NCI-H524 treated with DMSO at 0.1 percent for 48 hours (cell line): ENCODE measurements around the gene USP14.

Experiments
- DNase-seq: peaks from one replicate; lab custom pipeline; 2025; lab: John Stamatoyannopoulos, UW

USP14 gene

GRCh38 chr18:159933-160332, 1.6 kb downstream of the USP14 start:
- DNase-seq: no peak

- no peak for DNase-seq
Measured at GRCh38 chr18:160831-161570, 2.6 kb downstream of the USP14 start.

DNA sequence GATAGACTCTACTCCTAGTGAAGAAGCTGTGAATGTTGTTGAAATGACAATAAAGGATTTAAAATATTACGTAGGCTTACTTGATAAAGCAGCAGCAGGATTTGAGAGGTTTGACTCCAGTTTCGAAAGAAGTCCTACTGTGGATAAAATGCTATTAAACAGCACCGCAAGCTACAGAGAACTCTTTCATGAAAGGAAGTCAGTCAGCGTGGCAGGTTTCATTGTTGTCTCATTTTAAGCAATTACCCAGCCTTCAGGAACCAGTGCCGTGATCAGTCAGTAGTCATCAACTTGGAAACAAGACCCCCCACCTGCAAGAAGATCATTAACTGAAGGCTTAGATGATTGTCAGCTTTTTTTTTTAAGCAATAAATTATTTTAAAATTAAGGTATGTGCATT, 14.0 kb downstream of the USP14 start:
- DNase-seq: no peak

- DNase-seq: no peak
Measured at GRCh38 chr18:179499-179898, 21.1 kb downstream of the USP14 start.

- DNase-seq: no peak
Measured at GRCh38 chr18:181711-182110, 23.4 kb downstream of the USP14 start.

DNA sequence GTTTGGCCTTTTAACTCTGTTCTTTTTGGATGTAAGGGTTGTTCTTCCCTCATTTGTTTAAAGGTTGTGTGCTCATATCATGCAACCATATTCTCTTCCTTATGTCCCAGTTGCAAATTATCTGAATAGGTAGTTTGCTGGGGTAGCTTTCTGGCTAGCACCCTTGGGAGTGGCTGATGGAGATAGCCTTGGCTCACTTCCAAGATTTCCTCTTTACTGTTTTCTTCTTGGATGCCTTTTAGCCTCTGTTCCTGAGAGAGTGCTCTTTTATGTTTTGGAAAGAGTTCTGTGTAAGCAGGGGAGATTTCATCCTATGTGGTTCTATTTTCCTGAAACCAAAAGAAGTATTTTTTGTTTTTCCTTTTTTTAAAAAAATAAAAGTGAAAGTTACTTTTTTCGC, 25.4 kb downstream of the USP14 start:
- no peak for DNase-seq

- no peak for DNase-seq
Measured at GRCh38 chr18:189254-189653, 30.9 kb downstream of the USP14 start.

- DNase-seq: no peak
Measured at GRCh38 chr18:191725-192124, 33.4 kb downstream of the USP14 start.

- DNase-seq: no peak
Measured at GRCh38 chr18:192801-193200, 34.4 kb downstream of the USP14 start.

GRCh38 chr18:195651-196050, 37.3 kb downstream of the USP14 start:
- DNase-seq: no peak

- DNase-seq: no peak
Measured at GRCh38 chr18:199214-199613, 40.9 kb downstream of the USP14 start.

DNA sequence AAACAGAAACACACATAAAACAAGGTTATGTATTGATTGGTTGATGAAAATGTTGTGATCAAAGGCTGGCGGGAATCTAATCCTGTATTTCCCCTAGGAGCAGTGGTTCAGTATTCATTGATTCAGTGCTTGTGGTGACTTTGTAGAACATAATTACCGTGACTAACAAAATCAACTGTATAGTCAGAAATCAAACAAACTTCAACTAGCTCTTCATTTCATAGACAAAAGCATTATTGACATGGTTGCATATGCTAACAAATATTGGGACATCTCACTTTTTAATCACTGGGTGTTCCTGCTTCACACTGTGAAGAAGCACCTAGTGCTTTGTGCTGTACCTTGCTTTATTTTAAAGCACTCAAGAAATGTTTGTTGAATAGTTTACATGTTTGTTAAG, 41.4 kb downstream of the USP14 start:
- DNase-seq: no peak

- DNase-seq: no peak
Measured at GRCh38 chr18:210075-210474, 51.7 kb downstream of the USP14 start.

- DNase-seq: no peak
Measured at GRCh38 chr18:210733-211132, 52.4 kb downstream of the USP14 start.

GRCh38 chr18:211582-211981, 53.2 kb downstream of the USP14 start:
- DNase-seq: no peak

DNA sequence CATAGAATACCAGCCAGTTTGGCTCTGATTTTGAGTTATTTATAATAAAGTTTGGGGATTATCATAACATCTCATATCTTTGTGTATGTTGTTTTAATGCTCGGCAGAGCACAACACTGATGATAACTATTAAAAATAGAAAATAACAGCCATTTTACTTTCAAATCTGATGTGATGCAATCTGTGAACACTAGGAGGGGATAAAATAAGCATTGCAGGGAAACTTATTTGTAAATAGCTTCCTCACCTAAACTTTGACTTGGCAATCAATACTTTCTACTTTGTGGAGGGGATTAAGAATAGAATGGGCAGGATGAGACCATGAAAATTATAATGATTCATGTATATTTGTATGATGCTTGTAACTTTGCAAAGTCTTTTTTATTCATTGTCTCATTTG, 54.4 kb downstream of the USP14 start:
- no peak for DNase-seq

DNA sequence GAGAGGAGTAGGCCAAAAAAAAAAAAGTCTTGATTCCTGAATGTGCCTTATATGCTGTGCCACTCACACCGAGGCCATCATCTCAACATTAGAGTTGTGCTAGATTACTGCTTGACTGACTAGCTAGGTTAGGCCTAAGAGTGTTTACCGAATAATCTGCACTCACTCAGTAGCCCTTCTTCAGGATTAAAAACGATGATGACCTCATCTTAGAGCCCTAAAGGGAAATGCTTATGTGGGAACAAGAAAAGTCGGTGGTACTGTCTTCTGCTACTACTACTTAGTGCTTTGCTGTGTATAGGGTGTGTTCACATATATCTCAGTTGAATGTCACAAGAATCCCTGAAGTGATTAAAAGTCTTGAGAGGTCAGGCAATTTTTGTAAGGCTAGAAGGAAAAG, 55.1 kb downstream of the USP14 start:
- DNase-seq: no peak

DNA sequence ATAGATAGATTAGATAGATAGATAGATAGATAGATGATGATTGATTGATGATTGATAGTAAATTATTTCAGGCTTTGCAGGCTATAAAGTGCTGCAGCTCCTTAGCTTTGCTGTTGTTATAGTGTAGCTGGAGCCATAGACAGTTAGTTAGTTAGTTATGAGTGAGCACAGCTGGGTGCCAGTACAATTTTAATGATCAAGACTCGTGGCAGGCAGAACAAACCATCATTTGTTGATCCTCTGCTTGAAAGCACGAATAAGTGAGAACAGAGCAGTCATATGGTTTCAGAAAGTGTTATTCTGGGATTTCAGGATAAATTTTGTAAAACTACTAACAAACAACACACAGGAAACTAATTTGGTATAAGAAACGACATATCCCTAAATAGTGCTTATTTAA, 55.6 kb downstream of the USP14 start:
- DNase-seq: no peak

- DNase-seq: no peak
Measured at GRCh38 chr18:215448-216010, 57.2 kb downstream of the USP14 start.

DNA sequence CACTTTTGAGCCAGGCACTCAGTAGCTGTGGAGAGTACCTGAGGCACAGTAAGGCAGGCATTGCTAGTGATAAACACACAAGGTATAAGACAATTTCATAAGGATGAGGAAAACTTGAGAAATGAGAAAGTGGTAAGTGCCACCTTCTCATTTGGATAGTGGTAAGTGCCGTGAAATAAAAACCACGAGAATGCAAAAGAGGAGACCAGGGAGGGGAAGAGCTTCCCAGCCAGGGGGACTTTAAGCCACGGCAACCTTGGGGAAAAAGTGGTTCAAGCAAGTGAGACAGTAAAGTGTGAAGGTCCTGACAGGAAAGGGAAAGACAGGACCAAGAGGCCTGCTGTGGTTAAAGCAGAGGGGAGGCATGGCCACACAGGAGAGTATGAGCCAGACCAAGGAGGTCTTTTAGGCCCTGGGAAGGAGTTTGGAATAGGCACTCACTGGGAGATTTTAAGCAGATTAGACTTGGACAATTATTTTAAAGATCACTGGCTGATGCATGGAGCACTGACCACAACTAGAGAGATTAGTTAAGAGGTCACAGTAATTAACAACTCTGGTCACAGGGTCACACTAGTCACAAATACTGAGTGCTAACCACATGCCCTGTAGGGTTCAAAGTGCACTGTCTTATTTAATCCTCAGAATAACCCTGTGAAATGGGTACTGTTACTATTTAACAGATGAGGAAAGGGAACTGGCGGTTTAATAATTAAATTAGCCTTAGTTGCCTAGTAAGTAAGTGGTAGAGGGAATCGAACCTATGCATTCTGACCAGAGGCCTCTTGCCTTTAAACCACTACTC, 59.4 kb downstream of the USP14 start:
- no peak for DNase-seq

DNA sequence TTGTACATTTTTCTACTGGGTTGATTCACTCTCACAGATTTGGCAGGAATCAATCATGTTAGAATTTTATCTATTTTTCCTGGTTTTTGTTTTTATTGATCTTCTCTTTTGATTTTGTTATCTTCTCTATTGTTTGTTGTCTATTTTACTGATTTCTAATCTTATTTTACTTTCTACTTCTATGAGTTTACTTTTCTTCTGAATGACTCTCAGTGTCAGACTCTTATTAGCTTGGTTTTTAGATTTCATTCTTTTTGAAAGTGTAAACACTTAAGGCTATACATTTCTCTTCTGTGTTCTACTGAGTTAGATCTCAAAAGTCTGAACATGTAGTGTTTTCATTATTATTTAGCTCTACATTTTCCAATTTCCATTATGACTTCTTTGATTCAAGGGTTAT, 62.4 kb downstream of the USP14 start:
- DNase-seq: no peak

GRCh38 chr18:225745-226144, 67.4 kb downstream of the USP14 start:
- no peak for DNase-seq

DNA sequence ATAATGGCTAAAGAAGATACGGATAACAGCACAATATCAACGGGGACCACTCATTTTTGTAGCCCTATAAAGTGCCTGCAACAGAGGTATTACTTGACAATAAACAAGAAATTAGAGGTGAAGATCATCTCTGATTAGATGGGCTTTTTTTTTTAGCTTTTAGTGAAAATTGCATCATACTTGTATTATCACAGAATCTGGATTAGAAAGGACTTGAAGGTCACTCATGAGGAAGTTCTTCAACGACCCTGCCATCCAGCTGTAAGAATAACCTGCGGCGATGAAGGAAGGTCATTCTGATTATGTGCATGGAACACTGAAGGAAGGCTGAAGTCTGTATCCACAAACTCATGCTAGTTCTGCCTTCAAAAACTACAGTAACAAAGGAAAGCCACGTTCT, 69.0 kb downstream of the USP14 start:
- no peak for DNase-seq
